C4-2B (cell line): ENCODE results near the gene PIP5K1C.

Experiments used
- CTCF ChIP-seq: fragments of 450-650 bp; conservative IDR thresholded peaks from 2 replicates; pipeline ENCODE4 v1.5.1; 2017; ENCODE audit warnings: mild to moderate bottlenecking
- ZFX ChIP-seq: fragments of 450-650 bp; IDR thresholded peaks from 2 replicates; pipeline ENCODE4 v1.6.1; 2017

GRCh38 chr19:3712663-3713611 is 12.7 kb upstream of the PIP5K1C start:
- TF ChIP-seq CTCF: no peak
- no peak for TF ChIP-seq ZFX
